HepG2 (cell line): ENCODE results near the gene EPO.

ENCODE experiments used
- CTCF ChIP-seq: sonication (generic); formaldehyde crosslinking; IDR thresholded peaks from 2 replicates; pipeline ENCODE4 v1.5.0; 2020; ENCODE audit warnings: mild to moderate bottlenecking, missing genetic modification reagents, moderate library complexity
- E2F1 ChIP-seq: sonication (generic); formaldehyde crosslinking; IDR thresholded peaks from 2 replicates; pipeline ENCODE4 v1.5.0; 2020; ENCODE audit warnings: missing genetic modification reagents
- E2F2 ChIP-seq: sonication (generic); formaldehyde crosslinking; IDR thresholded peaks from 2 replicates; pipeline ENCODE4 v1.4.0; 2020; ENCODE audit warnings: missing genetic modification reagents, borderline replicate concordance
- EP300 ChIP-seq, 3 experiments: sonication (generic) in 1 of 3; formaldehyde crosslinking in 1 of 3; IDR thresholded peaks; 2 replicates each; pipeline versions ENCODE4 v1.5.1 to v1.6.1; 2011 to 2020; ENCODE audit warnings: low read depth in 2 of 3, low read length in 2 of 3, borderline replicate concordance in 1 of 3, improper control_type of control experiment in 1 of 3, mild to moderate bottlenecking in 1 of 3, missing genetic modification reagents in 1 of 3, moderate library complexity in 1 of 3
- GTF2F1 ChIP-seq: fragments of 150-350 bp; IDR thresholded peaks from 2 replicates; pipeline ENCODE4 v1.6.1; 2014; ENCODE audit warnings: low read length
- NFE2L2 ChIP-seq: fragments of 150-350 bp; IDR thresholded peaks from 2 replicates; pipeline ENCODE4 v1.6.1; 2014; ENCODE audit warnings: low read length
- POLR2AphosphoS5 ChIP-seq: IDR thresholded peaks from 2 replicates; pipeline ENCODE4 v1.6.1; 2012; ENCODE audit warnings: low read depth, low read length
- TCF7L2 ChIP-seq: IDR thresholded peaks from 2 replicates; pipeline ENCODE4 v1.6.1; 2011; ENCODE audit warnings: mild to moderate bottlenecking, low read depth, low read length, moderate library complexity
- ZHX1 ChIP-seq: sonication (generic); formaldehyde crosslinking; IDR thresholded peaks from 2 replicates; pipeline ENCODE4 v1.8.1; 2022; ENCODE audit warnings: low read depth, mild to moderate bottlenecking, missing genetic modification reagents
- ZNF12 ChIP-seq: sonication (generic); formaldehyde crosslinking; IDR thresholded peaks from 2 replicates; pipeline ENCODE4 v1.5.0; 2020; ENCODE audit warnings: missing genetic modification reagents
- ZNF234 ChIP-seq: sonication (generic); formaldehyde crosslinking; conservative IDR thresholded peaks from 2 replicates; pipeline ENCODE4 v1.5.1; 2020; ENCODE audit warnings: mild to moderate bottlenecking, missing genetic modification reagents

- TF ChIP-seq TCF7L2, result no peak
- no peak for TF ChIP-seq E2F1 (CRISPR knock-in tag)
- no peak for TF ChIP-seq ZNF12 (CRISPR knock-in tag)
- no peak for TF ChIP-seq GTF2F1
- TF ChIP-seq E2F2 (CRISPR knock-in tag), result no peak
- no peak for TF ChIP-seq EP300 (IDR thresholded peaks at IDR 0.05; ENCODE audit: low read depth in 2 of 2, low read length in 2 of 2)
- TF ChIP-seq EP300 (CRISPR knock-in tag; IDR thresholded peaks at IDR 0.05; ENCODE audit: borderline replicate concordance), result no peak
- TF ChIP-seq CTCF (CRISPR knock-in tag), result no peak
- TF ChIP-seq POLR2AphosphoS5, result no peak
- TF ChIP-seq ZHX1 (CRISPR knock-in tag), result no peak
- no peak for TF ChIP-seq NFE2L2
- TF ChIP-seq ZNF234 (CRISPR knock-in tag), result no peak
These were observed 38.0 kb upstream of the EPO start for GRCh38 chr7:100682228-100682741.
